Stimulated activated CD4-positive, alpha-beta T cell treated with anti-CD3 and anti-CD28 coated beads, Interleukin-12 subunit alpha, Interleukin-12 subunit beta, amount 100 ng/mL, for 48 hours (primary cell): ENCODE results near the gene KRTAP4-3.
"Not testable (repeated sequence)": the region's sequence is repeated elsewhere in the genome, so short reads cannot be mapped to it uniquely, and the experiment has no call there.

Source experiments
- DNase-seq, 3 donors: peaks; one replicate each; pipeline ENCODE4 v3.0.0-alpha.2; 2020; ENCODE audit warnings: low read depth in 2 of 3, low spot score in 1 of 3

KRTAP4-3 gene

GRCh38 chr17:41168121-41168520 is at the start of gene KRTAP4-3:
KRTAP4-3 (minus strand) TSS chr17:41168221; CDS start chr17:41168172, 49 bp downstream.
- DNase-seq, result no peak

- no peak for DNase-seq
Observed at GRCh38 chr17:41215681-41216080, 47.7 kb upstream of the KRTAP4-3 start.

DNA sequence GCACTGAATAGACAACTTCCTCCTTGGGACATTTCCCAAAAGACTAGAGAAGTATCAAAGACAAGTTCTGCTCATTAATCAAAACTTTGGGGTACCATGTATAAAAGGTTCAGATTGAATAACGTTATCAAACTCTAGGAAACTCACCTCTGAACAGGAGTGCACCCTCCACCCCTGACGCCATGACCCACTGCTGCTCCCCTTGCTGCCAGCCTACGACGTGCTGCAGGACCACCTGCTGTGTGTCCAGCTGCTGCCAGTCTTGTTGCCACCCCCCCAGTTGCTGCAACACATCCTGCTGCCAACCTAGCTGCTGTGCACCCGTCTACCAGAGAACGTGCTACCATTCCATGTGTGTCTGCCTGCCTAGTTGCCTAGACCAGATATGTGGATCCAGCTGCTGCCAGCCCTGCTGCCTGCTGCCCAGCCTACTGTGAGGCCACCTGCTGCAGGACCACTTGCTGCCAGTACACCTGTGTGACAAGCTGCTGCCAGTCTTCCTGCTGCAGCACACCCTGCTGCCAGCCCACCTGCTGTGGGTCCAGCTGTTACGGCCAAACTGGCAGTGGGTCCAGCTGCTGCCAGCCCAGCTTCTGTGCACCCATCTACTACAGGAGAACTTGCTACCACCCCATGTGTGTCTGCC is 44.6 kb upstream of the KRTAP4-3 start:
- no peak for DNase-seq

DNA sequence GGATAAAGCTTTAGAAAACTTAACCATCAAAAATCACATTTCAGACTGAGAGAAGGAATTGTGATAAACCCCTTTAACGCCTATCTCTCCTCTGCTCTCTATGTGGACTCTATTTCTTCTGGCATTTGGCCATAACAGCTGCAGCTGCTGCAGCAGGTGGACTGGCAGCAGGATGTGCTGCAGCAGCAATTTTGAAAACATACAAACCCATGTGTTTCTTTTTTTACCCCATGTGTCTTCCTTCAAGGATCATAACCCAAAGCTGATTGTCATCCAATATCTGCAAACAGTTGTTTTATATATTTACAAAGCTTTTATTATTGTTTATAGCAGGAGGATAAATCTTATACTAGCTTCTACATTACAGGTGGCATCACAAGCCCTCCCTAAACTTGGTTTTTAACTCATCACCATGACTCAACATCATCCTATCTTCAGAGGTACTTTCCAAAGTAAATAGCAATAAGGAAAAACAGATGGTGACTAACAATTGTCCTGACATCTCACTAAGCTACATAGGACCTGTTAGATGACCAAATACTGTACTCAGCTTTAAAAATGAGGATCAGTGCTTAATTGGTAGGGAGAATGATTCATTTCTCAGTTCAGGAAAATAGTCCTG is 43.9 kb upstream of the KRTAP4-3 start:
- DNase-seq, result no peak

- no peak for DNase-seq
Observed at GRCh38 chr17:41199421-41200078, 31.5 kb upstream of the KRTAP4-3 start.

DNA sequence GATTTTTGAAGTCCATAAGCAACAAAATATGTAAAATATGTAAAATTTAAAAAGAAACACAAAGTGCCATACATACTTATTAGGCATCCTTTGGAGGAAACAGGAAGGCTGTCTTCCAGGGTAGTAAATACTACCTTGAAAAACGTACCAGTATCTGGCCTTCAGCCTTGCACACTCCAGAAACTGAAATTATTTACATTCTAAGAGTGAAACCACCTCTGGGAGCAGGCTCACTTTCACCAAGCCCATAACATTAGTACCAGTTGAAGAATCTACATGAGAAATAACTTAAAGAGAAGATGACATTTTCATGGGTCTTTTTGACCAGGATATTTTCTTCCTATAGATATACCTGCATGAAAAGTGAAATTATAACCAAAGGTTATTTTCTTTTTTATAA is 28.0 kb upstream of the KRTAP4-3 start:
- DNase-seq, result no peak

DNA sequence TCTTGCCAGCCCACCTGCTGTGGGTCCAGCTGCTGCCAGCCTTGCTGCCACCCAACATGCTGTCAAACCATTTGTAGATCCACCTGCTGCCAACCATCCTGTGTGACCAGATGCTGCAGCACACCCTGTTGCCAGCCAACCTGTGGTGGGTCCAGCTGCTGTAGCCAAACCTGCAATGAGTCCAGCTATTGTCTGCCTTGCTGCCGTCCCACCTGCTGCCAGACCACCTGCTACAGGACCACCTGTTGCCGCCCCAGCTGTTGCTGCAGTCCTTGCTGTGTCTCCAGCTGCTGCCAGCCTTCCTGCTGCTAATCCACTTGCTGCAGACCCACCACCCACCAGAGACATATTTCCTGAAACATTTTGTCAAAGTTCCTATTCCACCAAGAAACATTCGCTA is 22.3 kb upstream of the KRTAP4-3 start:
- no peak for DNase-seq

DNA sequence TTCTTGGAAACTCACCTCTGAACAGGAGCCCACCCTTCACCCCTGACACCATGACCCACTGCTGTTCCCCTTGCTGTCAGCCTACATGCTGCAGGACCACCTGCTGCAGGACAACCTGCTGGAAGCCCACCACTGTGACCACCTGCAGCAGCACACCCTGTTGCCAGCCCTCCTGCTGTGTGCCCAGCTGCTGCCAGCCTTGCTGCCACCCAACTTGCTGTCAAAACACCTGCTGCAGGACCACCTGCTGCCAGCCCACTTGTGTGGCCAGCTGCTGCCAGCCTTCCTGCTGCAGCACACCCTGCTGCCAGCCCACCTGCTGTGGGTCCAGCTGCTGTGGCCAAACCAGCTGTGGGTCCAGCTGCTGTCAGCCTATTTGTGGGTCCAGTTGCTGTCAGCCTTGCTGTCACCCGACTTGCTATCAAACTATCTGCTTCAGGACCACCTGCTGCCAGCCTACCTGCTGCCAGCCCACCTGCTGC is 21.9 kb upstream of the KRTAP4-3 start, which contains the start of gene KRTAP9-1:
Gene KRTAP9-1 (plus strand): TSS at position 51 of the 482 bp plus-strand sequence. CDS start 0 bp downstream, at position 51.
- DNase-seq, result not testable (repeated sequence)

- no peak for DNase-seq
Observed at GRCh38 chr17:41186872-41187271, 18.9 kb upstream of the KRTAP4-3 start.

GRCh38 chr17:41185001-41185400 is 17.0 kb upstream of the KRTAP4-3 start:
- no peak for DNase-seq

DNA sequence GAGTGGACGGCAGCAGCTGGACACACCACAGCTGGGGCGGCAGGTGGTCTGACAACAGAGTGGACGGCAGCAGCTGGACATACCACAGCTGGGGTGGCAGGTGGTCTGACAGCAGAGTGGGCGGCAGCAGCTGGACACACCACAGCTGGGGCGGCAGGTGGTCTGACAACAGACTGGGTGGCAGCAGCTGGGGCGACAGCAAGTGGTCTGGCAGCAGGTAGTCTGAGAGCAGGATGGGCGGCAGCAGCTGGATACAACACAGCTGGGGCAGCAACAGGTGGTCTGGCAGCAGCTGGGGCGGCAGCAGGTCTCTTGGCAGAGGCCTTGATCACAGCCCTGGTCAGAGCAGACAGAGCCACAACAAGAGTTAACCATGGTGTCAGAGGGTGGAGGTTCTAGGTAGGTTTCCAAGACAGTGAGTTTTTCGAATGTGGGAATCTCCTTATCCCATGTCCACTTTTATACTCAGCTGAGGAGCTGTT is 16.5 kb upstream of the KRTAP4-3 start, which contains the start of gene KRTAP4-1:
Gene KRTAP4-1 (minus strand): TSS at position 432 of the 482 bp plus-strand sequence. CDS start 57 bp downstream, at position 375.
- DNase-seq, result no peak

DNA sequence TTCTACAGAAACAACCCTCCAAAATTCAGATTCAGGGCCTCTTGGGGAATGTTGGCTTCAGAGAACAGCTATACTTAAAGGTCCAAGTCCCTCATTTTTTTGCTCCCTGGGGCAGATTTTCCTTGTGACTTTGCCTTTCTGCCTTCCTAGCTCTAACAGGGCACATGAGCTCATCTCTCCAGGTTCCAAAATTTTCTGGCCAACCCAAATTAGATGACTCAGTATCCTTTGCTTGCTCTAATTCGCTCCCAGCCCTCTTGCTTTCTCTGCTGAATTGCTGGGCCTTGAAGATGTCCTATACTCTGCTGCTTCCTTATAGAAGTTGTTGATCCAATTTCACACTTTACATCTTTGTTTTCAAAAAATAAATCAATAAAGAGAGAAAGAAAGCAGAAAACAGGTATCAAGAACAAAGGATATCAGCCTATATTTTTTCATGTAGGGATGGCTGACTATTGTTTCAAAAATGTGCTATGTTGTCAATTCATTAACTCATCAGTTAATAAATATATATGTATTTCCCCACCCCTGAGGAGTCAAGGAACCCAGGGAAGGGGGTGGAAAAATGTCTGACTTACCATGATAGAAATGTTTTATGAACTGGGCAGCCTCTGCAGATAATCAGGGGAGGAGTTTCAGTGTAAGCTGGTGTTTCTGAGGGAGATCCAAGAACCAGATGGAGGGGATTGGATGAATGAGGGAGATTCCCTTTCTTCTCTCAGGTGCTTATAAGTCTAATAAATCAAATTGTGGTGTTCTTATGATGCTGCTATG is 11.0 kb upstream of the KRTAP4-3 start:
- DNase-seq, result no peak

DNA sequence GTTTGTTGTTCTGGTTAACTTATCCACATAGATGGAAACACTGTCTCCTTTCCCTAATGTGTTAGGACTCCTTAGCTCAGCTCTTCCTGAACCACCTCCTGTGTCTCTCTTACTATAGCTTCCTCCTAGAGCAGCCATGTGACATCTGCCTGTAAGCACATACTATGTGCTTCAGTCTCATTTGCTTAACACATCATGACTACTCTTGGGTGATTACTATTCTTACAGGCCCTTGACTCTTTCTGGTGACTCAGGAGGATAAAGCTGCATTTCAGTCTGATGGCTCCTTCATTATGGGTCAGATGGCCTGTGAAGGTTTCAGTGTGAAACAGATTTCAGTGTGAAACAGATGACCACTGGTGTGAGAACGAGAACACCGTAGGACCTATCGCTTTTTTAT is 10.3 kb upstream of the KRTAP4-3 start:
- no peak for DNase-seq

- no peak for DNase-seq
Observed at GRCh38 chr17:41177727-41178271, 9.8 kb upstream of the KRTAP4-3 start, which contains the start of gene KRTAP4-2. KRTAP4-2 (minus strand) TSS chr17:41178221; CDS start chr17:41178164, 57 bp downstream.

DNA sequence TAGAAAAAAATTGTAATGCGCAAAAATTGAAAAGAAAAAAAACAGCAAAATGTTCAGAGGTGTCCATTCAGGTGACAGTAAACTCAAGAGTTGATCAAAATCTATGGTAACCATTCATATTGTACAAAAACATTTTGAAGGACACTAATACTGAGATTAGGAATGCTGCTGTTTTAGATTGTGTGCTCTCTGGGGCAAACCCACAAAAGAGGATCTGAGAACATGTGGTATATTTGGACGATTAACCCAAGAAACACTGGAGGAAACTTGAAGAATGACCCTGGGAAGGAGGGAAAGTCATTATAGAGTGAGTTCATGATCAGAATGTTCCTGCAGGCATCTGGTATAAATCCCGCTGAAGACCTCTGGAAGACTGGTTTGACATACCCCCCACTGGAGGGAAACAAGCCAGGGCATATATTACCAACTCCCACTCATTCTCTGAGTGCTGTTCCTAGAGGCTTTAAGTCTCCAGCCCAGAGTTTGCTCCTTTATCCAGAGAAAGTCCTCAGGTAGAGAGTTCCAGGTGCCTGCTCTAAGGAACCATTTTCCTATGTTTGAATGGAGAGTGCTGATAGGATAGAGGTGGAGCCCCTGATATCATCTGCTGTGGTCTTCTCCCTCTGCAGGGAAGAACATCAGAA is 8.8 kb upstream of the KRTAP4-3 start:
- no peak for DNase-seq

- no peak for DNase-seq
Observed at GRCh38 chr17:41171886-41172285, 3.9 kb upstream of the KRTAP4-3 start.

DNA sequence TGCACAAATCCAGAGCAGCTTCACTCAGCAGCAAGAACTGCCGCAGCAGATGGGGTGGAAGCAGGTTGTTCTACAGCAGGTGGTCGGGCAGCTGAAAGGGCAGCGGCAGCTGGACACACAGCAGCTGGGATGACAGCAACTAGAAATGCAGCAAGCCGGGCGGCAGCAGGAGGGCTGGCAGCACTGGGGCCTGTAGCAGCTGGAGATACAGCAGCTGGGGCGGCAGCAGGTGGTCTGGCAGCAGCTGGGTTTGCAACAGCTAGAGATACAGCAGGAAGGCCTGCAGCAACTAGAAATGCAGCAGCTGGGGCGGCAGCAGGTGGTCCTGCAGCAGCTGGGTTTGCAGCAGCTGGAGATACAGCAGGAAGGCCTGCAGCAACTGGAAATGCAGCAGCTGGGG is 460 bp downstream of the KRTAP4-3 start:
- DNase-seq, result no peak

GRCh38 chr17:41163828-41164227 is 4.2 kb downstream of the KRTAP4-3 start:
- DNase-seq, result no peak

- no peak for DNase-seq
Observed at GRCh38 chr17:41160648-41161047, 7.4 kb downstream of the KRTAP4-3 start, which contains the start of gene KRTAP4-4. KRTAP4-4 (minus strand) TSS chr17:41160748; CDS start chr17:41160691, 57 bp downstream.

DNA sequence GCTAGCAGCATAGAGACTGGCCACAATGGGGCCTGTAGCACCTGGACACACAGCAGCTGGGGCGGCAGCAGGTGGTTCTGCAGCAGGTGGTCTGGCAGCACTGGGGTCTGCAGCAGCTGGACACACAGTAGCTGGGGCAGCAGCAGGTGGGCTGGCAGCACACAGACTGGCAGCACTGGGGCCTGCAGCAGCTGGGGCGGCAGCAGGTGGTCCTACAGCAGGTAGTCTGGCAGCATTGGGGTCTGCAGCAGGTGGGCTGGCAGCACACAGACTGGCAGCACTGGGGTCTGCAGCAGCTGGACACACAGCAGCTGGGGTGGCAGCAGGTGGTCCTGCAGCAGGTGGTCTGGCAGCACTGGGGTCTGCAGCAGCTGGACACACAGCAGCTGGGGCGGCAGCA is 7.8 kb downstream of the KRTAP4-3 start:
- not testable (repeated sequence) for DNase-seq
